Stimulated activated CD8-positive, alpha-beta memory T cell treated with anti-CD3 and anti-CD28 coated beads, Interleukin-12 subunit alpha, Interleukin-12 subunit beta, amount 100 ng/mL, for 1 hour (primary cell): ENCODE measurements around the gene CBR4.
"Not testable (repeated sequence)": the region's sequence is repeated elsewhere in the genome, so short reads cannot be mapped to it uniquely, and the experiment has no call there.

Source experiments
- DNase-seq: peaks from one replicate; pipeline ENCODE4 v3.0.0-alpha.2; 2020; ENCODE audit warnings: low read depth

Gene CBR4

DNA sequence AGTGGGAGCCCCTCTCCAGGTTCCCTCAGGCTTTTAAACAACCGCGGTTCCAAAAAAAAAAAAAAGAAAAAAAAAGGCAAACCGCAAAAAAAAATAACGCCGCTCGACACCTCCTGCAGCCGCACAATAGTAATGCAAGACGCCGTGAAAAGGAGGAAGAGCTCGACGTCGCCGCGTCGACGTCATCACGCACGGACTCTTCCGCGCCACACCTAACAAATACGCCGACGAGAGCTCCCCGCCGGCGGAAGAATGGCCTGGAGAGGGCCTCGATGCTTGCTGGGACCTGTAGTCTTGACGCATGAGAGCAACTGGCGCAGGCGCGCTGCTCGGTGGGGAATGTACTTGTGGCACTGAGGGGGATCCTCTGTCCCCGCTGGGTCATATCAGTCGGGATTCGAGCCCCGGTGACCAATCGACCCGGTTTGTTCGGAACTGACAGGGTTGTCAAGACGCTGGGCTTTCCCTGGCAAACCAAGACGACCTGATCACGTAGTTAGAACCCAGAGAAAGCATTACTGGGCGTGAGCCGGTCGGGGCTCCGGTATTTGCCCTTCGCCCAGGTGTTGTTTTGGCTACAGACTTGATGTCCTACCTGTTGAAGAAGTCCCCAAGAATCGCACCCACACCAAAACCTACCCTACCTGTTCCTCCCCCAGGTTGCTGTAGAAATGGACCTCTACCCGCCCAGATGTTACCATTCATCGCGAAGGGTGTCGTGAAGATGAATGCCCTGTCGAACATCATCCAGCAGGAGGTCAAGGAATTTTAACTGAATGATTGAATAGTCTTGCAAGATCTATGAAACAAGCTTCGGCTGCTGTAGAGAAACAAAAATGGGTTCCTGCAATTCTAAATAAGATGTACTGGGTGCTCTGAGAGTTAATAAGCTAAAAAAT, at the start of gene CBR4:
Gene CBR4, minus strand, starts transcription at position 131 of the 899 bp plus-strand sequence. CDS start 166 bp downstream, outside the sequence.
- DNase-seq, result peak; percentile 94

DNA sequence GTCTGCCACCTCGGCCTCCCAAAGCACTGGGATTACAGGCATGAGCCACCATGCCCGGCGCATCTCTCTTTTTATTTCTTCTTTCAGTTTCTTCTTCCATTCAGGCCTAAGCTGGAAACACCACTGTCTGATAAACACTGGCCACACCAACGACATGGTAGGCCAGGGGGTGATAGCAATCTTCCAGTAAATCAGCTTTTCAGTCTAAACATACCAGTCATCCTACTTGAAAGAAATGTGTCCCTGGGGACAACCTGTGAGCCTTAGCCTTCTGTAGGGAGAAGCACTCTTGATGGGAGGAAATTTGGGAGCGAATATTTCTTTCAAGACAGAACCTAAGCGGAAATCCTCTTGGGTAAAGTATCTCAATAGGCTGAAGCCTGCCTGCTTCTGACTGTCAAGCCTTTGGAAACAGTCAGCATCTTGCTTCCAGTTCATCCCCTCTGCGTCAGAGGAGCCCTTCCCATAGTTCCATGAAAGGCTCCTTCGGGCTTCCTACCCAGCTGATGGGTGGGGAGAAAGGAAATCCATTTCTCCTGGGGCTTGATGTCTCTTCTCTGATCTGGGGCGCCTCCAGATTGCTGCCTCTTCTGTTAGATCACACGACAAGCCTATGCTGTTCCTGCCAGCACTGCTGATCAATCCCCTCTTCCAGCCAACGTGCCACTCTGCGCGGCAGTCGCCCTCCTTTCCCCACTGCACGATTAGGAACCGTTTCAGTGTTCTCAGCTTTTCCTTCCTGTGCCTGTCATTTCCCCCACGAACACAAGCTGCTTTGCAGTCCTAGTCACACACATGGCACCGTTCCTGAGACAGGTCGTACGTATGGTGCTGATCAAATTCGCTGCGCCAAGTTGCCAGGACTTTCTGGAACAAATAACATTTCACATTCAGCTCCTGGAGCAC, 49.5 kb upstream of the CBR4 start:
- DNase-seq, result no peak

DNA sequence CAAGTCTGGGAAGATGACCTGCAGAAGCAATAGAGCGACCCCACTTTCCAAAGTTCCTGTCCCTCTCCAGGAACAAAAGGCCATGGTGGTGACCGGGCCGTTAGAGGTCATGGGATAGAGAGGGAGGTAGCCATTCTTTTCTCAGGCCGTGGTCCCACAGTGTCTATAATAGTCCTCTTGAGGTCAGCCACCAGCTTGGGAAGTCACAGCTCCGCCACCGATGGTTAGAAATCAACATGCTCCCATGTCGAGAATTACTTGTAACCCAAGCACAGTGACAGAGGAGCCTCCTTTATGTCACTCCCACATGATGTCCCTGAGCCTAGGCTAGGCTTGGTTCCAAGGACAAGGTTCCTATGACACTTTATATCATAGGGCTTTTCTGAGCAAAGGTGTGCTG, 48.3 kb upstream of the CBR4 start:
- no peak for DNase-seq

DNA sequence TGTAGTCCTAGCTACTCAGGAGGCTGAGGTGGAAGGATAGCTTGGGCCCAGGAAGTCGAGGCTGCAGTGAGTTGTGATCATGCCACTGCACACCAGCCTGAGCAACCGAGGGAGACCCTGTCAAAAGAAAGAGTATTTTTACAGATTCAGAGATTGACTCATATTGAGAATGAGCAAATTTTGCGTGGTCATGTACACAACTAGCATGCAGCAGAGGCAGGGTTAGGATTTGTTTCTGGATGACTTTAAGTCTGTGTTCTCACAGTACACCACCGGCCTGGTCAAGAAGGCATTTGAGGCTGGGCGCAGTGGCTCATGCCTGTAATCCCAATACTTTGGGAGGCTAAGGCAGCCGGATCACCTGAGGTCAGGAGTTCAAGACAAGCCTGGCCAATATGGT, 44.8 kb upstream of the CBR4 start:
- DNase-seq, result no peak

DNA sequence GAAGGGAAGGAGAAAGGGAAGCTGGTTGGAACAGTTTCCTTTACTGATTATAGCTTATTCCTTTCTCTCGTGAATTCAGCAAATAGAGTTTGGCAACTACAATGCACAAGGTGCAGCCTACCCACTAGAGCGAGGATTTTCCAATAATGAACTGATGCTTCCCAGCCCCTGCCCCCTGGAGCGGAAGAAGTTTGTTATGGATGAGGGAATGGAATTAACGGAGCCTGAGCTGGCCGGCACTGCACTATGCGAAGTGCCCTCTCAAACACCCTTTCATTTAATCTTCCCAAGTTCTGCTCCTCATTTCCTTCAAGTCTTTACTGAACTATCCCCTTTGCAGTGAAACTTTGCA, 42.5 kb upstream of the CBR4 start:
- DNase-seq, result no peak

DNA sequence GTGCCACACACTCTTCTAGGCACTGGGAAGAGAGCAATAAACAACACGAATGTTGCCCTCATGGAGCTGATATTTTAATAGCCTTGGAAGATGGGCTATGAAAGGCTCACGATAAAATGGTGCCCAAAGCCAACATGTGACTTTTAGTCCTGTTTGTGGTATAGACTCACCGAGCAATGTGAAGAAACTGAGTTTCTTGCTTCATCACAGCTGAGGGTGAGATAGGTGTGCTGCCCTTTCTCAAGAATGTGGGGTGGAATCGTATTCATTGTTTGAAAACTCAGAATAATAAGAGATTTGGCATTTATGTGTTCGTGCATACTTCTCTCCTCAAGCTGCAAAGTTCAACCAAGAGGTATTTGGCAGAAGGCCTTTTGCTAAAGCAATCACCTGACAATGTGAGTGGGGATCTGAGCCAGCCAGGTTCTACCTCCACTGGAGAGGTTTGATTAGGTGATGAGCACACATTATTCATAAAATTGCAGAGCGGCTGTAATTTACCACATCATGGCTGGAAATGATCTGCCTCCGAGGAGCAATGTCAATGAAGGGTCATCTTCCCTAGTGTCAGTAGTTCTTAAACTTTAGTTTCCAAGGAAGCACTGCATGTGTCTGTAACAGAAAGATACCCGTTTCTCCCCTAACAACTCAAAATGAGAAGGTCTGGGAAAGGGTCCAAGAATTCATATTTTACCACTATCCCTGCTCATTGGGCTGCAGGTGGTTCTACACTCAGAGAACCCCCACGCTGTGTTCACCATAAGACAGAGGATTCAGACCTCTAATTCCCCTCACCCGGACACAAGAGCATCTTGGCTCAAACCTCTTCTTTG, 41.9 kb upstream of the CBR4 start:
- DNase-seq, result no peak

DNA sequence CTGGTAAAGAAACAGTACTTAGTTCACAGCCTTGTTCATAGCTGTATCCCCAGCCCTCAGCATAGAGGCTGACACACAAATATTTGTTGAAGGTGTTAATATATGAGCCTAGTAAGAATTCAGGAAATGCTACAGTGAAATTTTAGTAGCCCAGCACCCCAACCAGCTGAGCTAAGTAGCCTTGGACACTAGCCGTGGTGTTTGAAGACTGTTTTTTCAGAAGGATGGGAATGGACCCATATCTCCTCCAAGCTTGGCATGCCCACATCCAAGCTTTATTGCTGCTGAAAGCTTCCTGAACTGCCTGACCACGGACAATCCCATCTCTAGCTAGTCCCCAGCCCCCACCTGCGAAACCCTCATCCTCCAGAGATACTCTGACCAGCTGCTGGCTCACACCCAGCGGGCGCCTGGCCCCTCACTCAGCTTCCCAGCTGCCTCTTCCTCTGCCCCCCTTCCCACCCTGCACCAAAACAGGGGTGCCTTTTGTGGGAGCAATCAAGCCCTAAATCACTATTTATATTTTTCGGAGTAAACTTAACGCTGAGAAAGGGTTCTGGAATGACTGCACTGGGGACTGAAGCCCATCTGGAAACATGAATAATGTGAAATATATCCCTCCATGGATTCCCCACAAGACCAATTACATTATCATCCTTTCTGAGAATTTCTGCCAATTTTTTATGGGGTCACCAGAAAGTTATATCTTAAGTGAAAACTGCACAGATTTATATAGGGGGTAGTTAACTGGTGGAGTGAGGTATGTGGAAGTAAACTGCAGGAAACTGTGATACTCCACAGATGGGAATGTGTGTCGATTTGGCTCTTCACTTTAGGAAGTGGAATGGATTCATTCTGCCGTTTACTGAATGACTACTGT, 41.1 kb upstream of the CBR4 start:
- DNase-seq, result no peak

DNA sequence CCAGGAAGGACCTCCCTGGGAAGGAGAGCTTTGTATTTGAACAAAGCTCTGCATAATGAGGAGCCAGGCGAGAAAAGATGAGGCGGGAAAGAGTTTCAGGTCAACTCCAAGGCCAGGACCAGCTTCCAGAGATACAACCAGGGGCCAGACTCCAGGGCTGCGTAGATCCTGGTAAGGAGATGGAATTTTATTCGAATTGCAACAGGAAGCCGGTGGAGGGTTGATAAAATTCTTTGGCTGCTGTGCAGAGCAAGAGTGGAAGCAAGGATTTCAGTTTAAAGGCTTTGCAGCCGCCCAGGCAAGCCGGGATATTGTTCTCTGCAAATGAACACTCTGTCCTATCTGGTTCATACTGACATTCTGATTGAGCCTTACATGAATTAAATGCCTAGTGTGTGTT, 40.2 kb upstream of the CBR4 start:
- DNase-seq, result no peak

DNA sequence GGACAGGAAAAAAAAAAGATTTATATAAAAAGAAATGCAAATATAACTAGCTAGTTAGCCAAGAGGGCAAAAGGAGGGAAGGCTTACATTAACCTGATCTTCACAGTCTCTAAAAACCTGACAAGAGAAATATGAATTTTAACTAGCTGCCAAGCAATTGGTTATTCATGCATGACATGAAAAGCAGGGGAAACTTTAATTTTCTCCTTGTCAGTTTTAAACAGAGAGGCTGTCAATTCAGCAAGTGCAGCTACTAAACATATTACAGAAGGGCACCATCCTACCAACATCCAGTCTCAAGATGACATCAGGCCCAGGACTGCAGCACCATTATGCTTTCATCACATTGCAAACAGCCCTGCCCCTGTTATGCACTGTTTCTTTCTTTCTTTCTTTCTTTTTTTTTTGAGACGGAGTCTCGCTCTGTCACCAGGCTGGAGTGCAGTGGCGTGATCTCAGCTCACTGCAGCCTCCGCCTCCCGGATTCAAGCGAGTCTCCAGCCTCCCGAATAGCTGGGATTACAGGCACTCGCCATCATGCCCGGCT, 38.9 kb upstream of the CBR4 start:
- no peak for DNase-seq

DNA sequence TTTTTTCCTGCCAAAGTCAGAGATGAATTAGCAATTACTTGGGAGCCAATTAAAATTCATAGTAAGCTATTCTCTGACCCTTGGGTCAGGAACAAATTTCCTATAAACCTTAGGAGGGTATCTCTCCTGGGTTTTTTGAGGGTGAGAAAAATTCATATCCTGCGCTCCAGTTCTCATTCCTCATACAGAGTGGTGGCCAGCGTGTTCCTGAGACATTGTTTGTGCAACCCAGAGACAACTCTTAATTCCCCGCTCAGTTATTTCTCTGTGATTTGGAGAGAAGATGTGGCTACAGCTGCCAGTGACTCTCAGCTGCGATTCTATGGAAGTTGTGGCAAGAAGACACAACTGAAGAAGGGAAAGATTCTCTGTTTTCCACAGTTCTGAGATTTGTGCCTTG, 37.9 kb upstream of the CBR4 start:
- DNase-seq, result no peak

DNA sequence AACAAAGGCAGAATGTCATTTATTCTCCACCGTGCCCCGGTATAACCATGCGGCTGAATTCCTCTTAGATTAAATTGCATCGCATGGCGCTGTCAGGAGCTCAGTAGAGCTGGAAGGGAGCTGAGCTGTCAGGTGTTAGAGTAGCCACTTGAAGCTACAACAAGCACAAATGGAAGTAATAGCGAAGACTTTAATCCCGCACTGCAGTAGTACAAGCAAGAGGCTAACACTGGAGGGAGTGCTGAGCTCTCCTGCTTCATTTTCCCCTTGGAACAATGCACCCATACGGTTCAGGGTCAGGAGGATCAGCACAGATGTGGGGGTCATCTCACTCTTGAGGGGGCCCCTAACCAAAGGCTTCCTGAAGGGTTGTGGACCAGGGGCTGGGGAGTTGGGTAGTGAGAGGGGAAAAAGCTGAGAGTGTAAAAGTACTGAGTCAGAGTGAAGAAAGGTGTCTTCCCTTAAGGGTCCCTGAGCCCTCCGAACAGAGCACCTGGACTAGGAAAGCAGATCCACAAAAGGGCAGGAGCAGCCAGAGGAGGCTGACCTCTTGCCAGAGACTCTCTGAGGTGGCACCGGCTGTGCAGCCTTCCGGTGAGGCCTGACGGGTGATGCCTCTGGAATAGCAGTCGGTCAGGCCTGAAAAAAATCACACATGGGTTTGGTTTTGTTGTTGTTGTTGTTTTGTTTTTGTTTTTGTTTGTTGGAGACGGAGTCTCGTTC, 36.0 kb upstream of the CBR4 start:
- DNase-seq, result no peak

DNA sequence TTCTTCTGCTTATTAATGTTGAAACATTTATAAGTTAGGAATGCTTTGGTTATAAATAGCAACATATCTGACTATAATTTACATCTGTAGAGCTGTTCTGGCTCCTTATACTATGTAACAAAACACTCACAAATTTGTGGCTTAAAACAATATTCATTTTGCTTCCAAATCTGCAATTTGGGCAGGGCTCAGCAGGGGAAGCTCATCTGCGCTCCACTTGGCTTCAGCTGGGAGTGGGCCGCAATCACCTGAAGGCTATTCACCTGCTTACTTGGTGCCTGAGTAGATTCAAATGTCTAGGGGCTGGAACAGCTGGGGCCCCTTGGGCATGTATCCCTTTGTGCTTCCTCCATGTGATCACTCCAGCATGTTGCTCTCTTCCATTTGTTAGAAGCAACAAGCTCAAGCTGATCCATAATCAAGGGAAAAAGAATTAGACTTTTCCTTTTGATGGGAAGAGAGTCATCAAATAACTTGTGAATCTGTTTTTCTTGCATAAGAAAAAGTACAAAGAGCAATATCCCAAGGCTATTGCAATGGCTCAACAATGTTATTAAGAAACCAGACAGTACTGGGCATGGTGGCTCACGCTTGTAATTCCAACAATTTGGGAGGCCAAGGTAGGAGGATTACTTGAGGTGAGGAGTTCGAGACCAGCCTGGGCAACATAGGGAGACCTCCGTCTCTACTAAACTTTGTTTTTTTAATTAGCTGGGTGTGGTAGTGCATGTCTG, 34.8 kb upstream of the CBR4 start:
- DNase-seq, result no peak

DNA sequence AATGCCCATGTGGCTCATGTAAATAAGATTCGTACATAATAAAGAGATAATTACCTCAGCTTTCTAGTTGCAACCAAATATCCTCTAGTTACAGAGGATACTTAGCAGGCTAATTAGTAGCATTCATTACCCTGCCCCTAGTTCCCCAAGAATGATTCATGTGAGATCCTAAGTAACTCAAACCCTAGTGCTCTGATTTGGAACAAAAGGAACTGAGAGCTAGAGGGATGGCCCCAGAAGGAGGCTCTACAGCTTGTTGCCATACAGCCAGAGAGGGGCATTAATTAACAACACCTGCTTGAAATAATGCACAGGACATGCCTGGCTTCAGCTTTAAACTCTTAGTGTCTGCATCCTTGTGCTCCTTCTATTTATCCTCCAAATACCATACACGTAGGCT, 32.6 kb upstream of the CBR4 start:
- DNase-seq, result no peak

DNA sequence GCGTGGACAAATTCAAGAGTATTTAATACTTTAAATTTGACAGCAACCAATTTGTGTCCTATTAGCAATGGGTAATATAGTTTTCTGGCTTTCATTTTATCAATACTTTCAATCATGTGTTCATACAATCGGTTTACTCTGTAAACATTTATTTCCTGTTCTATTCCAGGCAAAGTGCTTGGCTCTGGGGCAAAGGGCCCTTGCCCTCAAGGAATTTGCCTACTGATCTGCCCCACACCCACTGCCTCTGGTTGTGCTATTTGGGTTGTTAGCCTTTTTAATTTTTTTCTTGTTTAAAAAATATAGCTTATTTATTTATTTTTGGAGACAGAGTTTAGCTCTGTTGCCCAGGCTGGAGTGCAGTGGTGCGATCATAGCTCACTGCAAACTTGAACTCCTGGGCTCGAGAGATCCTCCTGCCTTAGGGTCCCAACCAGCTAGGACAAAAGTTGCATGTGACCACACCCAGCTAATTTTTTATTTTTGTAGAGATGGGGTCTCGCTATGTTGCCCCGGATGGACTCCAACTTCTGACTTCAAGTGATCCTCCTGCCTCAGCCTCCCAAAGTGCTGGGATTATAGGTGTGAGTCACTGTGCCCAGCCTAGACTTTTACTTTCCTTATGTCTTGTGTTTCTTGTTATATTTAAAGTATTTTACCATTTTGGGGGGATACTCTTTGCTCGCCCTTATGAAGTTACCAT, 30.7 kb upstream of the CBR4 start:
- DNase-seq, result no peak

DNA sequence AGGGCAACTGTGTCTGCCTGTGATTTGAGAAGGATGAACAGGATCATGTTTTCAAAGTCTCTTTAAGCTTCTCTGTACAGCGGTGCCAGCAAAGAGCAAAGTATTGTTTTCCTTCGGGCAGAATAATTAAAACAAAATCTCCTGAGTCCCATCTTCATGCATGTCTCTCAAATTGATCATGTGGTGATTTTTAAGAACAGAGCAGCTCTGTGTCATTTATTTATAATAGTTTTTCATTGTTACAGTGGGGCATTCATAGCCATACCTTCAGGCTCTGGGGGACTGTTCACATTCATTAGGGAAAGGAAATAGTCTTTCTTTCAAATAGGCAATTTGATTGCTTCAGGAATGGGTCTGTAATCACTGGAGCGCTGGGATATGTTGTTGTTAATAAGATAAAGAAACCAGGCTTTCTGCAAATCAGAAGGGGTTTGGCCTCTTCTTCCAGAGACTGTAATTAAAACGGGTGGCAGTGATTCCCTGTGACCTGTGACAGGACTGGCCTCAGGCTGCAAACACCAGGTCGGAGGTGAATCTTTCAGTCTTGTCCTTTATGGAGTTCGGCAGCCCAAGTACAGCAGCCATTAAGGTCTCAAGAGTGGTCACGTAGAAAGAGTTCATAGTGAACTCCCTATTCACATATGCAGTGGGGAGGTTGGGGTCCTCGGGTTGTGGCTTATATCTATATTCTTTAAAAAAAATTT, 29.3 kb upstream of the CBR4 start:
- no peak for DNase-seq

DNA sequence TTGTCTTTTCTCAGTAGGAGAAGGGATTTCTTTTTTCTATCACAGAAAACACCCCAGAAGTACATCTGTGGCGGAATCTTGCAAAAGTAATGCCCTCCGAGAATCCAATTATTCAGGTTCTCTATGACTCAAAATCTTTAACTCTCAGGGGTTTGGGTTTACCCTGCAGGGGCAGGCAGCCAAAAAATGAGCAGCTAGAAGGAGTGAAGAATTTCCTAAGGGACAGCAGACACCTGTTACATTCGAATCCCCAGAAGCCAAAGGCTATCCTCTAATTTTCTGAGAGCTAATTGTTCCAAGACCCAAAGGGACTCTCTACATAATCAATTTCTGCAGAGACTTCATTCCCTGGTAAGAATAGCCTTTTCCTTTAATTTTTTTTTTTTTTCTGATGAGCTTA, 27.5 kb upstream of the CBR4 start:
- DNase-seq, result no peak

DNA sequence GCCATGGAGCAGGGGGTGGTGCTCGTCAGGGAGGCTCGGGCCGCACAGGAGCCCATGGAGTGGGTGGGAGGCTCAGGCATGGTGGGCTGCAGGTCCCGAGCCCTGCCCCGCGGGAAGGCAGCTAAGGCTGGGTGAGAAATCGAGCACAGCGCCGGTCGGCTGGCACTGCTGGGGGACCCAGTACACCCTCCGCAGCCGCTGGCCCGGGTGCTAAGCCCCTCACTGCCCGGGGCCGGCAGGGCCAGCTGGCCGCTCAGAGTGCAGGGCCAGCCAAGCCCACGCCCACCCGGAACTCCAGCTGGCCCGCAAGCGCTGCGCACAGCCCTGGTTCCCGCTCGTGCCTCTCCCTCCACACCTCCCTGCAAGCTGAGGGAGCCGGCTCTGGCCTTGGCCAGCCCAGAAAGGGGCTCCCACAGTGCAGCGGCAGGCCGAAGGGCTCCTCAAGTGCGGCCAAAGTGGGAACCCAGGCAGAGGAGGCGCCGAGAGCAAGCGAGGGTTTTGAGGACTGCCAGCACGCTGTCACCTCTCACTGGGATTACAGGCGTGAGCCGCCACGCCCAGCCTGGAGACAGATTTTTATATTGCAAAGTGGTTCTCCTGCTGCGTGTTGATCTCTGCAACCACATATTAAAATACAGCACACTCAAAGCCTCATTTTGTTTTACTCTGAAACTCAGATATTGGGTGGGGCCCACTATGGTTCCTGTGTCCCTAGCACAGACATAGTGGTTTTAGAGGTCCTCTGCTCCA, 26.0 kb upstream of the CBR4 start:
- not testable (repeated sequence) for DNase-seq

DNA sequence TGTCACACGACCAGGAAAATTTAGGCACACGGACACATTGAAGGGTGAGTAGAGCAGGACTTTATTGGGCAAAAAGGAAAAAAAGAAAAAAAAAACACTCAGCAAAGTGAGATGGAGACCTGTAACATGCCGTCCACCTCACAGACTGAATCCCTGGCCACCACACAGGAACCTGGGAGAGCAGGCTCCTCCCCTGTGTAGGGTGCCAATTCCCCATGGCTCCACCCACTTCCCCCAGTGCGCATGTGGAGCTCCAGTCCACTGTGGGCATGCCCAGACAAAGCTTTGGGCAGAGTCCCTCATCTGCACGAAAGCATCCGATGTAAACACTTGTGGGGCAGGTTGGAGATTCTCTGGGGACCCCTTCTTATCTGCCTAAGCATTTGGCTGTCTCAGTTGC, 23.6 kb upstream of the CBR4 start:
- no peak for DNase-seq
